Measurements from ENCODE around the gene GABRB1. TPM values are rescaled to one million over a fixed set of nuclear protein-coding genes. Genes with fewer than 3 reads are reported as not detected.

GABRB1 gene
- polyA plus RNA-seq, 4 donors: 0.18 to 0.78 TPM; not detected in 2

- Histone ChIP-seq H3K4me3 (ENCODE audit: low read depth in 1 of 3, low read length in 3 of 3) (no peak overlapping the region), H3K4me1 (ENCODE audit: control insufficient read depth in 3 of 3, insufficient read depth in 2 of 3, low read depth in 1 of 3, low read length in 2 of 3) (no peaks in the 10 kb centered on the region), H3K27ac (ENCODE audit: low read depth in 1 of 3, low read length in 2 of 3) (no peak overlapping the region), H3K27me3 (ENCODE audit: control insufficient read depth in 3 of 3, insufficient read depth in 3 of 3, low read length in 3 of 3) (no peaks in the 10 kb centered on the region), H3K9me3 (ENCODE audit: control insufficient read depth in 2 of 2, insufficient read depth in 1 of 2, low read depth in 1 of 2, low read length in 1 of 2) (no peaks in the 10 kb centered on the region), H3K36me3 (ENCODE audit: control insufficient read depth in 3 of 3, insufficient read depth in 2 of 3, low read depth in 1 of 3, low read length in 3 of 3) (no peaks in the 10 kb centered on the region)
- no peak for FAIRE-seq
- WGBS, 3 donors: 87 to 89% (median 88%) methylated on average over 3 of the region's 3 CpGs
- DNase-seq: no peak
Measured at GRCh38 chr4:47469951-47470350, 438.6 kb downstream of the GABRB1 start.

DNA sequence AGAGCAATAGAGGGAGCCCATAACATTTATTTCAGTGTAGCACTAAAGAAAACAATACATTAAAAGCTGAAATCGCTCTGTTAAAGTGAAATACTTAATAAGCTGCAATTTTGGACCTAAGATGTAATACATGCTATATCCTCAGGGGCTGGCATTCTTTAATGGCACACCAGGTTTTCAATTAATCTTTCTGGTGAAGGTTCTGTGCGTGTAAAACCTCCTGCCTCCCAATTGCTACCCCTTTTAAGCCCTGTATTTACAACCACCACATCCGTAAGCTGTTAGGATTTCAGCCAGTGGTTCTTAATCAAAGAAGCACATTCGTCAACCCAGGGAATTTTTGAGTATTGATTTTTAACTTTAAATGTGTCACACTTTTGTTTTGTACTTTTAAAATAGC is 439.7 kb downstream of the GABRB1 start:
- H3K9me3 ChIP-seq (ENCODE audit: control insufficient read depth in 2 of 2, insufficient read depth in 1 of 2, low read depth in 1 of 2, low read length in 1 of 2): no peaks in the 10 kb centered on the region
- no peaks in the 10 kb centered on the region for H3K4me1 ChIP-seq (ENCODE audit: control insufficient read depth in 3 of 3, insufficient read depth in 2 of 3, low read depth in 1 of 3, low read length in 2 of 3)
- WGBS, 3 donors: 50 to 61% (median 60%) methylated on average over 4 of the region's 4 CpGs
- no peak for DNase-seq
- FAIRE-seq: no peak
- no peak overlapping the region for H3K27ac ChIP-seq (ENCODE audit: low read depth in 1 of 3, low read length in 2 of 3)
- no peaks in the 10 kb centered on the region for H3K36me3 ChIP-seq (ENCODE audit: control insufficient read depth in 3 of 3, insufficient read depth in 2 of 3, low read depth in 1 of 3, low read length in 3 of 3)
- no peaks in the 10 kb centered on the region for H3K27me3 ChIP-seq (ENCODE audit: control insufficient read depth in 3 of 3, insufficient read depth in 3 of 3, low read length in 3 of 3)
- no peak overlapping the region for H3K4me3 ChIP-seq (ENCODE audit: low read depth in 1 of 3, low read length in 3 of 3)

DNA sequence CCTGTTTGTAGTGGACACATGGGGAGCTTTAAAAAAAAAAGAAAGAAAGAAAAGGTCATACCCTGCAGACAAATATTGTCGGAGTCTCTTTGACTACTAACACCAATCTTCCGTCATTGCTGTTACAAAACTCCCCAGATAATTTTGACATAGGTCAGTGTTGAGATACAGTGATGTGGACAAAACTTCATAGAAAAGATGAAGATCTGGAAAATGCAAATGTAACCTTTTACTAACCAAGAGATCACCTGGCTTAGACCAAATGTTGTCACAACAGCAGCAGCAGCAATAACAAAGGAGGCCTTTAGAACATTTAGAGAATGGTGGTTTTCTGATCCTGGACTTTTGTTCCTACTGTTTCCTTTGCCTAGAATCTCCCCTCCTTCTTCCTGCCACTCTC is 440.2 kb downstream of the GABRB1 start:
- DNase-seq (no peak), FAIRE-seq (no peak)
- WGBS, 3 donors: 91 to 94% (median 93%) methylated on average over 2 of the region's 2 CpGs
- no peaks in the 10 kb centered on the region for H3K4me1 ChIP-seq (ENCODE audit: control insufficient read depth in 3 of 3, insufficient read depth in 2 of 3, low read depth in 1 of 3, low read length in 2 of 3)
- no peak overlapping the region for H3K4me3 ChIP-seq (ENCODE audit: low read depth in 1 of 3, low read length in 3 of 3)
- H3K36me3 ChIP-seq (ENCODE audit: control insufficient read depth in 3 of 3, insufficient read depth in 2 of 3, low read depth in 1 of 3, low read length in 3 of 3): no peaks in the 10 kb centered on the region
- no peaks in the 10 kb centered on the region for H3K27me3 ChIP-seq (ENCODE audit: control insufficient read depth in 3 of 3, insufficient read depth in 3 of 3, low read length in 3 of 3)
- H3K27ac ChIP-seq (ENCODE audit: low read depth in 1 of 3, low read length in 2 of 3): no peak overlapping the region
- H3K9me3 ChIP-seq (ENCODE audit: control insufficient read depth in 2 of 2, insufficient read depth in 1 of 2, low read depth in 1 of 2, low read length in 1 of 2): no peaks in the 10 kb centered on the region

- FAIRE-seq (no peak), DNase-seq (no peak)
- no peak overlapping the region for H3K27ac ChIP-seq (ENCODE audit: low read depth in 1 of 3, low read length in 2 of 3)
- WGBS, 3 donors: 92 to 94% (median 93%) methylated on average over 3 of the region's 3 CpGs
- H3K27me3 ChIP-seq (ENCODE audit: control insufficient read depth in 3 of 3, insufficient read depth in 3 of 3, low read length in 3 of 3): no peaks in the 10 kb centered on the region
- H3K9me3 ChIP-seq (ENCODE audit: control insufficient read depth in 2 of 2, insufficient read depth in 1 of 2, low read depth in 1 of 2, low read length in 1 of 2): no peaks in the 10 kb centered on the region
- H3K4me1 ChIP-seq (ENCODE audit: control insufficient read depth in 3 of 3, insufficient read depth in 2 of 3, low read depth in 1 of 3, low read length in 2 of 3): no peaks in the 10 kb centered on the region
- H3K4me3 ChIP-seq (ENCODE audit: low read depth in 1 of 3, low read length in 3 of 3): no peak overlapping the region
- no peaks in the 10 kb centered on the region for H3K36me3 ChIP-seq (ENCODE audit: control insufficient read depth in 3 of 3, insufficient read depth in 2 of 3, low read depth in 1 of 3, low read length in 3 of 3)
Measured at GRCh38 chr4:47473141-47473750, 441.9 kb downstream of the GABRB1 start.

DNA sequence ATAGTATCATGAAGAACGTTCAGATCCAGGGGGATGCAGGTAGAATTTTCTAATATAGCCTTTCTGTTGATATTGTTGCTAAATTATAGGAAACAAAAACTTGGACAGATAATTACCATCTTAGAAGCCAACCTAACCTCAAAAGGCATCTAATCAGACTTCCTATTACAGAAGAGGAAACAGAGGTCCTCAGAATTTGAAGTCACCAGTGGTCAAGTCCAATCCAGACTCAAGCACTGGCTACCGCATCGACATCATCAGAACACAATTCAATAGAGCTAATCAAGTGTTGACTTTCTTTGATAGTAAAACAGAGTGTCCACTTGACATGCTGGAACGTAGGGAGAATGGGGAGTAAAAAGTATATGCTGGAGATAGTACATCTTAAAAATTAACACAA is 443.4 kb downstream of the GABRB1 start:
- WGBS, 3 donors: 79 to 86% (median 84%) methylated on average over 4 of the region's 4 CpGs
- DNase-seq (no peak), FAIRE-seq (no peak)
- no peaks in the 10 kb centered on the region for H3K9me3 ChIP-seq (ENCODE audit: control insufficient read depth in 2 of 2, insufficient read depth in 1 of 2, low read depth in 1 of 2, low read length in 1 of 2)
- H3K27me3 ChIP-seq (ENCODE audit: control insufficient read depth in 3 of 3, insufficient read depth in 3 of 3, low read length in 3 of 3): no peaks in the 10 kb centered on the region
- H3K4me3 ChIP-seq (ENCODE audit: low read depth in 1 of 3, low read length in 3 of 3): no peak overlapping the region
- H3K36me3 ChIP-seq (ENCODE audit: control insufficient read depth in 3 of 3, insufficient read depth in 2 of 3, low read depth in 1 of 3, low read length in 3 of 3): no peaks in the 10 kb centered on the region
- no peaks in the 10 kb centered on the region for H3K4me1 ChIP-seq (ENCODE audit: control insufficient read depth in 3 of 3, insufficient read depth in 2 of 3, low read depth in 1 of 3, low read length in 2 of 3)
- no peak overlapping the region for H3K27ac ChIP-seq (ENCODE audit: low read depth in 1 of 3, low read length in 2 of 3)

DNA sequence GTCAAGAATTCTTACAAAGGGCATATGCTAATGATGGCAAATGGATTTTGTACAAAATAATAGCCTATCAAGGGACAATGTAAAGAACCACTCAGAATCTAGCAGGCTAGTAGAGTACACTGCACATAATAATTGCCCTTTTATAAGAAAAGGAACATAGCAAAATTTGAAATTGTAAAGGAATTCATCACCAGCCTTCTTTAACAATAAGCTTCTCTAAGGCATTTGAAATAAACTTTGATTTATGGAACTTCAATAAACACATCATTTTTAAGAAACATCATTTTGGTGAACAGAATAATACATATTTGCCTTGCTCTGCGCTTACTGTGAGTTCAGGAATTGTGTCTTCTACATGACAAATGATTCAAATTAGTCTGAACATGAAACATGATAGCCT is 444.0 kb downstream of the GABRB1 start:
- H3K27ac ChIP-seq (ENCODE audit: low read depth in 1 of 3, low read length in 2 of 3): no peak overlapping the region
- H3K4me3 ChIP-seq (ENCODE audit: low read depth in 1 of 3, low read length in 3 of 3): no peak overlapping the region
- H3K9me3 ChIP-seq (ENCODE audit: control insufficient read depth in 2 of 2, insufficient read depth in 1 of 2, low read depth in 1 of 2, low read length in 1 of 2): no peaks in the 10 kb centered on the region
- H3K36me3 ChIP-seq (ENCODE audit: control insufficient read depth in 3 of 3, insufficient read depth in 2 of 3, low read depth in 1 of 3, low read length in 3 of 3): no peaks in the 10 kb centered on the region
- WGBS, 3 donors: 90 to 97% (median 95%) methylated on average over 1 of the region's 1 CpG
- H3K4me1 ChIP-seq (ENCODE audit: control insufficient read depth in 3 of 3, insufficient read depth in 2 of 3, low read depth in 1 of 3, low read length in 2 of 3): no peaks in the 10 kb centered on the region
- FAIRE-seq (no peak), DNase-seq (no peak)
- no peaks in the 10 kb centered on the region for H3K27me3 ChIP-seq (ENCODE audit: control insufficient read depth in 3 of 3, insufficient read depth in 3 of 3, low read length in 3 of 3)

Other genes with a start within 250 kb of the GABRB1 start
- gene COX7B2, start 122.3 kb upstream of the GABRB1 start, polyA plus RNA-seq: not detected
- gene GABRA4, start 38.0 kb upstream of the GABRB1 start, polyA plus RNA-seq: 1 to 10 TPM in 1 of 4 donors, under 1 TPM in 3; 0.18 to 2.7 (median 0.38) TPM